ENCODE data around the gene FBN2.

The FBN2 gene

GRCh38 chr5:128273736-128274135 lies 264.3 kb downstream of the FBN2 start:
- in situ Hi-C loops (cut with MboI; ENCODE audit: low sequenced_read_pairs, unreplicated experiment) = no loop called here
- no peak for TF ChIP-seq CTCF (IDR thresholded peaks at IDR 0.05; ENCODE audit: borderline replicate concordance, control extremely low read depth, extremely low read depth, insufficient read depth, missing control alignments)
- DNase-seq (ENCODE audit: low spot score) = no peak

- no peak for TF ChIP-seq CTCF (IDR thresholded peaks at IDR 0.05; ENCODE audit: borderline replicate concordance, control extremely low read depth, extremely low read depth, insufficient read depth, missing control alignments)
- no peak for DNase-seq (ENCODE audit: low spot score)
- in situ Hi-C loops (cut with MboI; ENCODE audit: low sequenced_read_pairs, unreplicated experiment) = no loop called here
Measured at GRCh38 chr5:128271859-128272464, 266.1 kb downstream of the FBN2 start.

GRCh38 chr5:128271071-128271470 lies 267.0 kb downstream of the FBN2 start:
- TF ChIP-seq CTCF (IDR thresholded peaks at IDR 0.05; ENCODE audit: borderline replicate concordance, control extremely low read depth, extremely low read depth, insufficient read depth, missing control alignments) = no peak
- DNase-seq (ENCODE audit: low spot score) = no peak
- in situ Hi-C loops (cut with MboI; ENCODE audit: low sequenced_read_pairs, unreplicated experiment) = no loop called here

- no peak for TF ChIP-seq CTCF (IDR thresholded peaks at IDR 0.05; ENCODE audit: borderline replicate concordance, control extremely low read depth, extremely low read depth, insufficient read depth, missing control alignments)
- no peak for DNase-seq (ENCODE audit: low spot score)
- in situ Hi-C loops (cut with MboI; ENCODE audit: low sequenced_read_pairs, unreplicated experiment) = no loop called here
Measured at GRCh38 chr5:128264564-128265360, 273.3 kb downstream of the FBN2 start.

- TF ChIP-seq CTCF (IDR thresholded peaks at IDR 0.05; ENCODE audit: borderline replicate concordance, control extremely low read depth, extremely low read depth, insufficient read depth, missing control alignments) = no peak
- DNase-seq (ENCODE audit: low spot score) = no peak
- in situ Hi-C loops (cut with MboI; ENCODE audit: low sequenced_read_pairs, unreplicated experiment) = no loop called here
Measured at GRCh38 chr5:128263357-128263756, 274.7 kb downstream of the FBN2 start.

- no peak for TF ChIP-seq CTCF (IDR thresholded peaks at IDR 0.05; ENCODE audit: borderline replicate concordance, control extremely low read depth, extremely low read depth, insufficient read depth, missing control alignments)
- DNase-seq (ENCODE audit: low spot score) = no peak
- in situ Hi-C loops (cut with MboI; ENCODE audit: low sequenced_read_pairs, unreplicated experiment) = no loop called here
Measured at GRCh38 chr5:128262911-128263310, 275.1 kb downstream of the FBN2 start.
